ENCODE measurements around the gene SURF1. TPM values are rescaled to one million over a fixed set of nuclear protein-coding genes. Genes with fewer than 3 reads are reported as not detected.

SURF1 gene
- total and polyA plus RNA-seq, 9 of the 15 experiments (the other 6 are each of a cell fraction or from before 2014, with no cell fraction given) = 16.1 to 31.3 (median 20.9) TPM

- TF ChIP-seq ZNF639 (CRISPR knock-in tag; conservative IDR thresholded peaks at IDR 0.05 in 1 of 2, IDR thresholded peaks at IDR 0.05 in 1 of 2) = peak in 1 of 2 experiments; percentile 89; a peak in 2 of 4 replicates
- TF ChIP-seq GATA2 (CRISPR knock-in tag; IDR thresholded peaks at IDR 0.05) = no peak
- TF ChIP-seq PREB (CRISPR knock-in tag; IDR thresholded peaks at IDR 0.05) = 0 out of 2 replicates have a peak, but pooled peaks have one; percentile 68
- peak in 2 of 3 experiments; percentile 82 to 90 for TF ChIP-seq YY1 (IDR thresholded peaks at IDR 0.05; ENCODE audit: borderline replicate concordance in 1 of 3, control insufficient read depth in 1 of 3, extremely low read depth in 1 of 3, insufficient read depth in 3 of 3, insufficient read length in 1 of 3, insufficient replicate concordance in 2 of 3, low read depth in 1 of 3, low read length in 2 of 3)
- no peak for TF ChIP-seq CREBBP (IDR thresholded peaks at IDR 0.05; ENCODE audit: low read depth, low read length)
- peak in 1 of 2 experiments; percentile 76; a peak in 2 of 4 replicates for TF ChIP-seq SRF (CRISPR knock-in tag; IDR thresholded peaks at IDR 0.05)
- TF ChIP-seq EHMT2 (IDR thresholded peaks at IDR 0.05) = no peak
- TF ChIP-seq TEAD4 (IDR thresholded peaks at IDR 0.05; ENCODE audit: low read length) = no peak; the same call in 1 of the 2 replicates
- TF ChIP-seq TEAD4 (CRISPR knock-in tag; IDR thresholded peaks at IDR 0.05; ENCODE audit: borderline replicate concordance) = no peak
- TF ChIP-seq UBTF (IDR thresholded peaks at IDR 0.05; ENCODE audit: borderline replicate concordance in 1 of 2, low read depth in 2 of 2, low read length in 2 of 2) = no peak
- peak; percentile 90 for TF ChIP-seq POLR2A (conservative IDR thresholded peaks at IDR 0.05)
- peak; percentile 95 for TF ChIP-seq POLR2G (IDR thresholded peaks at IDR 0.05; ENCODE audit: low read depth, low read length)
- TF ChIP-seq NFE2L1 (tag; IDR thresholded peaks at IDR 0.05; ENCODE audit: borderline replicate concordance, low read depth) = no peak
- TF ChIP-seq ARID3A (IDR thresholded peaks at IDR 0.05; ENCODE audit: borderline replicate concordance, low read depth, low read length) = no peak
- TF ChIP-seq SAP30 (IDR thresholded peaks at IDR 0.05; ENCODE audit: borderline replicate concordance, insufficient read depth, low read depth, low read length, poor library complexity, severe bottlenecking) = peak; percentile 92
- peak; percentile 52; the same call in 1 of the 2 replicates for TF ChIP-seq MIER1 (IDR thresholded peaks at IDR 0.05; ENCODE audit: low read depth)
- no peak for TF ChIP-seq SP2 (IDR thresholded peaks at IDR 0.05; ENCODE audit: extremely low read depth, low read depth, low read length, poor library complexity, severe bottlenecking)
- TF ChIP-seq ZNF124 (CRISPR knock-in tag; IDR thresholded peaks at IDR 0.05) = no peak
These were observed 20.1 kb downstream of the SURF1 start, which contains the start of gene SURF6 (continued) for GRCh38 chr9:133335924-133336811.
